OCI-LY1 (cell line): ENCODE measurements around the gene ISG20.

Experiments
- H2AFZ ChIP-seq: fragments of 200-600 bp; sonication (generic), shearing (Covaris generic); 2 replicates; pipeline ENCODE4 v1.6.0; 2014; ENCODE audit warnings: antibody characterized with exemption, mild to moderate bottlenecking, low read length
- H3F3A ChIP-seq: fragments of 200-600 bp; sonication (generic), shearing (Covaris generic); 2 replicates; pipeline ENCODE4 v1.6.0; 2014; ENCODE audit warnings: mild to moderate bottlenecking, antibody characterized with exemption, low read length, moderate library complexity; ENCODE audit not compliant: insufficient read depth
- H3K27ac ChIP-seq: fragments of 200-600 bp; sonication (generic); 2 replicates; pipeline ENCODE4 v1.5.1; 2014; ENCODE audit warnings: low read length, mixed run types, mild to moderate bottlenecking, low read depth; ENCODE audit not compliant: poor library complexity, severe bottlenecking
- H3K27me3 ChIP-seq: fragments of 200-600 bp; sonication (generic); 2 replicates; pipeline ENCODE4 v1.6.0; 2014; ENCODE audit warnings: antibody characterized with exemption, mild to moderate bottlenecking, low read length, moderate library complexity; ENCODE audit not compliant: insufficient read depth
- H3K36me3 ChIP-seq: fragments of 200-600 bp; sonication (generic); 2 replicates; pipeline ENCODE4 v1.6.1; 2014; ENCODE audit warnings: mild to moderate bottlenecking, antibody characterized with exemption, low read length, moderate library complexity, mixed read lengths; ENCODE audit not compliant: insufficient read depth
- H3K4me1 ChIP-seq: fragments of 200-600 bp; sonication (generic); 2 replicates; pipeline ENCODE4 v1.5.1; 2014; ENCODE audit warnings: mild to moderate bottlenecking, low read length, moderate library complexity; ENCODE audit not compliant: insufficient read depth, severe bottlenecking
- H3K4me2 ChIP-seq: fragments of 200-600 bp; sonication (generic), shearing (Covaris generic); 2 replicates; pipeline ENCODE4 v1.6.1; 2014; ENCODE audit warnings: low read length
- H3K4me3 ChIP-seq: fragments of 200-600 bp; sonication (generic); 2 replicates; pipeline ENCODE4 v1.5.1; 2014; ENCODE audit warnings: low read length, low read depth, mild to moderate bottlenecking, mixed read lengths; ENCODE audit not compliant: poor library complexity, severe bottlenecking
- H3K79me2 ChIP-seq: fragments of 200-600 bp; shearing (Covaris generic); 2 replicates; pipeline ENCODE4 v1.6.1; 2016; ENCODE audit warnings: mixed run types, low read length, mixed read lengths; ENCODE audit not compliant: insufficient read depth
- H3K9ac ChIP-seq: fragments of 200-600 bp; sonication (generic), shearing (Covaris generic); 2 replicates; pipeline ENCODE4 v1.6.1; 2014; ENCODE audit warnings: mild to moderate bottlenecking, low read length, mixed read lengths
- H3K9me2 ChIP-seq: fragments of 200-600 bp; sonication (generic), shearing (Covaris generic); 2 replicates; pipeline ENCODE4 v1.6.1; 2014; ENCODE audit warnings: low read depth, mild to moderate bottlenecking, low read length, mixed read lengths
- H3K9me3 ChIP-seq: fragments of 200-600 bp; shearing (Covaris generic); 2 replicates; pipeline ENCODE4 v1.6.1; 2014; ENCODE audit warnings: low read length, mixed read lengths
- H4K20me1 ChIP-seq: fragments of 200-600 bp; sonication (generic), shearing (Covaris generic); 2 replicates; pipeline ENCODE4 v1.6.0; 2016; ENCODE audit warnings: mild to moderate bottlenecking, low read length; ENCODE audit not compliant: insufficient read depth
- EZH2 ChIP-seq: fragments of 200-600 bp; sonication (generic), shearing (Covaris generic); IDR thresholded peaks from 2 replicates; pipeline ENCODE4 v1.8.0; 2017; ENCODE audit warnings: borderline replicate concordance, mixed run types, mild to moderate bottlenecking, antibody characterized with exemption, low read length, moderate library complexity, mixed read lengths
- TF ChIP-seq, protein P1 (sequence below): fragments of 200-600 bp; sonication (generic), shearing (Covaris generic); IDR thresholded peaks from 2 replicates; pipeline ENCODE4 v1.5.1; 2017; ENCODE audit warnings: mild to moderate bottlenecking, antibody characterized with exemption, low read length, moderate library complexity, mixed read lengths

ISG20 gene

DNA sequence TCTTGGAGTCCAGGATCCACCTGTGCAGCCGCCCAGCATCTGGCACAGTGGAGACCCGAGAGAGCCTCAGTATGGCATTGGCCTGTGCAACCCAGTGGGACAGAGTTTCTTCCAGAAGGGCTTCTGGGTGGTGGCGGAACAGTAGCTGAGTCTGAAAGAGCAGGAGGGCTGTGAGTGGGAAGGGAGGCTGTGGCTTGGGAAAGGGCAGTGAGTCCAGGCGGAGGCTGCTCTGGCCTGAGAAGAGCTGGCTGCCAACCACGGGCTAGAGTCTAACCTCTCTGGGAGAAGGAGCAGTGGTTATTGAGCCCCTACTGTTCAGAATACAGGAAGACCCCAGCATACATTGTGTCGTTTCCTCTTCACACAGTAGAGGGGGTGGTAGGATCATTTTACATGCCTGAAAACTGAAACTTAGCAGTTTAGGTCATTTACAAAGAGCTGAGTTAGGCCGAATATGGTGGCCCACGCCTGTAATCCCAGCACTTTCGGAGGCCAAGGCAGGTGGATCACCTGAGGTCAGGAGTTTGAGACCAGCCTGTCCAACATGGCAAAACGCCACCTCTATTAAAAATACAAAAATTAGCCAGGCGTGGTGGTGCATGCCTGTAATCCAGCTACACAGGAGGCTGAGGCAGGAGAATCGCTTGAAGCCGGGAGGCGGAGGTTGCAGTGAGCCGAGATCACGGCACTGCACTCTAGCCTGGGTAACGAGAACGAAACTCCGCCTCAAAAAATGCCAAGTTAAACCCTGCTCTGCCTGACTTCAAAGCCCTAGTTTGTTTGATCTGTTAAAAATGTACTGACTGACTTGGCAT lies 14.5 kb upstream of the ISG20 start:
- Histone ChIP-seq H3K27me3 (no peaks in the 10 kb centered on the region), H2AFZ (no peak overlapping the region), H3K9me2 (no peaks in the 10 kb centered on the region), H3K36me3 (peaks cover 43% of the 10 kb centered on the region), H3K4me1 (peaks cover 54% of the 10 kb centered on the region), H3K9me3 (no peaks in the 10 kb centered on the region), H3K4me2 (peak overlapping the region; percentile 95), H3K4me3 (peak overlapping the region; percentile 97), H3K27ac (peak overlapping the region; percentile 85), H3F3A (no peaks in the 10 kb centered on the region), H3K9ac (peak overlapping the region; percentile 98; the same call in 1 of the 2 replicates), H3K79me2 (peaks cover 43% of the 10 kb centered on the region), H4K20me1 (no peaks in the 10 kb centered on the region)
- TF ChIP-seq EZH2: no peak
- TF ChIP-seq, protein P1, sequence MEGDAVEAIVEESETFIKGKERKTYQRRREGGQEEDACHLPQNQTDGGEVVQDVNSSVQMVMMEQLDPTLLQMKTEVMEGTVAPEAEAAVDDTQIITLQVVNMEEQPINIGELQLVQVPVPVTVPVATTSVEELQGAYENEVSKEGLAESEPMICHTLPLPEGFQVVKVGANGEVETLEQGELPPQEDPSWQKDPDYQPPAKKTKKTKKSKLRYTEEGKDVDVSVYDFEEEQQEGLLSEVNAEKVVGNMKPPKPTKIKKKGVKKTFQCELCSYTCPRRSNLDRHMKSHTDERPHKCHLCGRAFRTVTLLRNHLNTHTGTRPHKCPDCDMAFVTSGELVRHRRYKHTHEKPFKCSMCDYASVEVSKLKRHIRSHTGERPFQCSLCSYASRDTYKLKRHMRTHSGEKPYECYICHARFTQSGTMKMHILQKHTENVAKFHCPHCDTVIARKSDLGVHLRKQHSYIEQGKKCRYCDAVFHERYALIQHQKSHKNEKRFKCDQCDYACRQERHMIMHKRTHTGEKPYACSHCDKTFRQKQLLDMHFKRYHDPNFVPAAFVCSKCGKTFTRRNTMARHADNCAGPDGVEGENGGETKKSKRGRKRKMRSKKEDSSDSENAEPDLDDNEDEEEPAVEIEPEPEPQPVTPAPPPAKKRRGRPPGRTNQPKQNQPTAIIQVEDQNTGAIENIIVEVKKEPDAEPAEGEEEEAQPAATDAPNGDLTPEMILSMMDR: peak; percentile 68

GRCh38 chr15:88624971-88625490 lies 13.8 kb upstream of the ISG20 start:
- peak overlapping the region; percentile 36; the same call in 1 of the 2 replicates for H3K9ac ChIP-seq
- peaks cover 54% of the 10 kb centered on the region for H3K4me1 ChIP-seq

GRCh38 chr15:88625943-88626741 lies 12.7 kb upstream of the ISG20 start:
- no peaks in the 10 kb centered on the region for H3K9me3 ChIP-seq
- no peaks in the 10 kb centered on the region for H3F3A ChIP-seq
- no peak for TF ChIP-seq EZH2
- TF ChIP-seq, protein P1: no peak
- H2AFZ ChIP-seq: no peak overlapping the region
- no peak overlapping the region for H3K4me3 ChIP-seq
- peaks cover 43% of the 10 kb centered on the region for H3K79me2 ChIP-seq
- no peaks in the 10 kb centered on the region for H3K27me3 ChIP-seq
- no peak overlapping the region; the same call in 1 of the 2 replicates for H3K4me2 ChIP-seq
- H3K4me1 ChIP-seq: peaks cover 47% of the 10 kb centered on the region
- H3K36me3 ChIP-seq: peaks cover 61% of the 10 kb centered on the region
- no peak overlapping the region for H3K9ac ChIP-seq
- H3K9me2 ChIP-seq: no peaks in the 10 kb centered on the region
- no peak overlapping the region for H3K27ac ChIP-seq
- no peaks in the 10 kb centered on the region for H4K20me1 ChIP-seq

More at GRCh38 chr15:88624971-88625490, 13.8 kb upstream of the ISG20 start:
- Histone ChIP-seq H3K36me3 (peaks cover 50% of the 10 kb centered on the region), H3K9me2 (no peaks in the 10 kb centered on the region), H2AFZ (no peak overlapping the region), H3K4me2 (peak overlapping the region; percentile 95), H3K79me2 (peaks cover 43% of the 10 kb centered on the region), H3K27me3 (no peaks in the 10 kb centered on the region), H3F3A (no peaks in the 10 kb centered on the region), H3K9me3 (no peaks in the 10 kb centered on the region), H3K27ac (peak overlapping the region; percentile 26), H3K4me3 (peak overlapping the region; percentile 97), H4K20me1 (no peaks in the 10 kb centered on the region)
- TF ChIP-seq, protein P1: no peak
- no peak for TF ChIP-seq EZH2
